ENCODE measurements around the gene ALB. TPM values are rescaled to one million over a fixed set of nuclear protein-coding genes. Genes with fewer than 3 reads are reported as not detected.

ALB gene
- total and polyA plus RNA-seq, 11 donors: 0.21 to 3.3 (median 0.76) TPM; not detected in 6

GRCh38 chr4:73417342-73417741, 13.3 kb downstream of the ALB start:
- ATAC-seq: no peak
- TF ChIP-seq, protein P1, sequence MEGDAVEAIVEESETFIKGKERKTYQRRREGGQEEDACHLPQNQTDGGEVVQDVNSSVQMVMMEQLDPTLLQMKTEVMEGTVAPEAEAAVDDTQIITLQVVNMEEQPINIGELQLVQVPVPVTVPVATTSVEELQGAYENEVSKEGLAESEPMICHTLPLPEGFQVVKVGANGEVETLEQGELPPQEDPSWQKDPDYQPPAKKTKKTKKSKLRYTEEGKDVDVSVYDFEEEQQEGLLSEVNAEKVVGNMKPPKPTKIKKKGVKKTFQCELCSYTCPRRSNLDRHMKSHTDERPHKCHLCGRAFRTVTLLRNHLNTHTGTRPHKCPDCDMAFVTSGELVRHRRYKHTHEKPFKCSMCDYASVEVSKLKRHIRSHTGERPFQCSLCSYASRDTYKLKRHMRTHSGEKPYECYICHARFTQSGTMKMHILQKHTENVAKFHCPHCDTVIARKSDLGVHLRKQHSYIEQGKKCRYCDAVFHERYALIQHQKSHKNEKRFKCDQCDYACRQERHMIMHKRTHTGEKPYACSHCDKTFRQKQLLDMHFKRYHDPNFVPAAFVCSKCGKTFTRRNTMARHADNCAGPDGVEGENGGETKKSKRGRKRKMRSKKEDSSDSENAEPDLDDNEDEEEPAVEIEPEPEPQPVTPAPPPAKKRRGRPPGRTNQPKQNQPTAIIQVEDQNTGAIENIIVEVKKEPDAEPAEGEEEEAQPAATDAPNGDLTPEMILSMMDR (IDR thresholded peaks at IDR 0.05): no peak
- no peak for TF ChIP-seq POLR2A (IDR thresholded peaks at IDR 0.05)
- 74 to 83% (median 76%) methylated on average over 2 of the region's 2 CpGs for WGBS, 4 donors
- intact Hi-C loops (cut with DNase I): no loop called here
- H3K9me3 ChIP-seq: no peaks in the 10 kb centered on the region
- no peaks in the 10 kb centered on the region for H3K4me1 ChIP-seq
- H3K27ac ChIP-seq: no peak overlapping the region
- no peaks in the 10 kb centered on the region for H3K36me3 ChIP-seq
- no peak overlapping the region for H3K4me3 ChIP-seq
- DNase-seq: no peak
- H3K27me3 ChIP-seq: no peaks in the 10 kb centered on the region

GRCh38 chr4:73417973-73418372, 13.9 kb downstream of the ALB start:
- Histone ChIP-seq H3K27ac (no peak overlapping the region), H3K9me3 (no peaks in the 10 kb centered on the region), H3K36me3 (no peaks in the 10 kb centered on the region), H3K27me3 (no peaks in the 10 kb centered on the region), H3K4me3 (no peak overlapping the region), H3K4me1 (no peaks in the 10 kb centered on the region)
- no peak for TF ChIP-seq POLR2A (IDR thresholded peaks at IDR 0.05)
- TF ChIP-seq, protein P1 (IDR thresholded peaks at IDR 0.05): no peak
- ATAC-seq: no peak
- DNase-seq: no peak
- 65 to 73% (median 73%) methylated on average over 6 of the region's 6 CpGs for WGBS, 4 donors
- intact Hi-C loops (cut with DNase I): no loop called here

DNA sequence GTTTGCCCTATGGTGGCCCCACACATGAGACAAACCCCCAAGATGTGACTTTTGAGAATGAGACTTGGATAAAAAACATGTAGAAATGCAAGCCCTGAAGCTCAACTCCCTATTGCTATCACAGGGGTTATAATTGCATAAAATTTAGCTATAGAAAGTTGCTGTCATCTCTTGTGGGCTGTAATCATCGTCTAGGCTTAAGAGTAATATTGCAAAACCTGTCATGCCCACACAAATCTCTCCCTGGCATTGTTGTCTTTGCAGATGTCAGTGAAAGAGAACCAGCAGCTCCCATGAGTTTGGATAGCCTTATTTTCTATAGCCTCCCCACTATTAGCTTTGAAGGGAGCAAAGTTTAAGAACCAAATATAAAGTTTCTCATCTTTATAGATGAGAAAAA, 14.6 kb downstream of the ALB start:
- Histone ChIP-seq H3K4me1 (no peaks in the 10 kb centered on the region), H3K4me3 (no peak overlapping the region), H3K36me3 (no peaks in the 10 kb centered on the region), H3K27ac (no peak overlapping the region), H3K9me3 (no peaks in the 10 kb centered on the region), H3K27me3 (no peaks in the 10 kb centered on the region)
- DNase-seq: no peak
- 55 to 58% (median 58%) methylated on average over 1 of the region's 1 CpG for WGBS, 4 donors
- no peak for TF ChIP-seq POLR2A (IDR thresholded peaks at IDR 0.05)
- TF ChIP-seq, protein P1 (IDR thresholded peaks at IDR 0.05): no peak
- intact Hi-C loops (cut with DNase I): no loop called here
- no peak for ATAC-seq

GRCh38 chr4:73419106-73420038, 15.3 kb downstream of the ALB start:
- no peak for TF ChIP-seq POLR2A (IDR thresholded peaks at IDR 0.05)
- TF ChIP-seq, protein P1 (IDR thresholded peaks at IDR 0.05): no peak
- no peaks in the 10 kb centered on the region for H3K27me3 ChIP-seq
- H3K27ac ChIP-seq: no peak overlapping the region
- no peak for DNase-seq
- intact Hi-C loops (cut with DNase I): no loop called here
- no peak overlapping the region for H3K4me3 ChIP-seq
- ATAC-seq: no peak
- WGBS, 4 donors: 69 to 74% (median 70%) methylated on average over 7 of the region's 7 CpGs
- H3K9me3 ChIP-seq: no peaks in the 10 kb centered on the region
- H3K36me3 ChIP-seq: no peaks in the 10 kb centered on the region
- H3K4me1 ChIP-seq: no peaks in the 10 kb centered on the region
